Sigmoid colon (tissue), 7 donors: ENCODE results near the gene ZNF296. TPM values are rescaled to one million over a fixed set of nuclear protein-coding genes. Genes with fewer than 3 reads are reported as not detected.

ENCODE experiments used
- DNase-seq: peaks from one replicate; pipeline ENCODE4 v3.0.0-alpha.2; 2019
- H3K27ac ChIP-seq, 4 donors: fragments of 200-600 bp; sonication (generic); one replicate each; pipeline ENCODE4 v1.5.1; 2016 to 2019; ENCODE audit warnings: mild to moderate bottlenecking in 1 of 4
- H3K27me3 ChIP-seq, 3 donors: fragments of 200-600 bp; sonication (generic); one replicate each; pipeline ENCODE4 v1.5.1; 2019; ENCODE audit warnings: mild to moderate bottlenecking in 1 of 3
- H3K36me3 ChIP-seq, 4 donors: fragments of 200-600 bp; sonication (generic); one replicate each; pipeline ENCODE4 v1.5.1; 2016 to 2019
- H3K4me1 ChIP-seq, 4 donors: fragments of 200-600 bp; sonication (generic); one replicate each; pipeline ENCODE4 v1.5.1; 2017 to 2019
- H3K4me3 ChIP-seq, 4 donors: fragments of 200-600 bp; sonication (generic); one replicate each; pipeline ENCODE4 v1.5.1; 2017 to 2019; ENCODE audit warnings: mild to moderate bottlenecking in 2 of 4, moderate library complexity in 1 of 4
- H3K9me3 ChIP-seq, 4 donors: fragments of 200-600 bp in 3 of 4; sonication (generic) in 3 of 4; one replicate each; pipeline versions ENCODE4 v1.5.1 to v1.6.1; 2013 to 2019
- CTCF ChIP-seq, 4 experiments: fragments of 450-650 bp in 3 of 4; fragments of 200-600 bp in 1 of 4; IDR thresholded peaks; one replicate each; pipeline ENCODE4 v1.5.1; 2016 to 2019; ENCODE audit warnings: antibody characterized with exemption in 4 of 4, mild to moderate bottlenecking in 3 of 4, moderate library complexity in 2 of 4
- EP300 ChIP-seq, 4 donors: sonication (generic); formaldehyde crosslinking; IDR thresholded peaks; one replicate each; pipeline ENCODE4 v1.6.1; 2017; ENCODE audit warnings: antibody characterized with exemption in 4 of 4
- POLR2A ChIP-seq, 2 donors: fragments of 450-650 bp; IDR thresholded peaks; one replicate each; pipeline ENCODE4 v1.6.1; 2016; ENCODE audit warnings: antibody characterized with exemption in 2 of 2, mild to moderate bottlenecking in 2 of 2, moderate library complexity in 2 of 2
- POLR2AphosphoS5 ChIP-seq, 4 donors: sonication (generic); formaldehyde crosslinking; IDR thresholded peaks; one replicate each; pipeline ENCODE4 v1.6.1; 2017; ENCODE audit warnings: antibody characterized with exemption in 4 of 4
- WGBS, 2 donors: extraction: QIAGEN DNeasy Blood & Tissue Kit; methylation state at CpG; one replicate each; pipeline ENCODE4 v1.1.7; 2013; 5-methylcytosine and 5-hydroxymethylcytosine counted together
- intact Hi-C: fragments of 100-400 bp; cut with DNase I; formaldehyde crosslinking; loops from one replicate; pipeline ENCODE4 v1.15.1; 2023
- polyA plus RNA-seq, 3 donors: library from polyadenylated mRNA; stranded (reverse); fragments of 200-250 nt; gene quantifications; one replicate each; pipeline ENCODE4 v1.2.3, GENCODE V29; 2013
- total RNA-seq, 4 donors: library from RNA; depleted of rRNA; stranded (reverse); fragments of >200 nt; gene quantifications; one replicate each; pipeline ENCODE4 v1.1.0, GENCODE V29; 2016
- donor health status: healthy with polysubstance abuse.
- donor health status: Bipolar disorder and iron deficiency.
- donor health status: healthy.

ZNF296 gene
- total and polyA plus RNA-seq, 7 donors = 0.41 to 5.4 (median 2.8) TPM; not detected in 2

DNA sequence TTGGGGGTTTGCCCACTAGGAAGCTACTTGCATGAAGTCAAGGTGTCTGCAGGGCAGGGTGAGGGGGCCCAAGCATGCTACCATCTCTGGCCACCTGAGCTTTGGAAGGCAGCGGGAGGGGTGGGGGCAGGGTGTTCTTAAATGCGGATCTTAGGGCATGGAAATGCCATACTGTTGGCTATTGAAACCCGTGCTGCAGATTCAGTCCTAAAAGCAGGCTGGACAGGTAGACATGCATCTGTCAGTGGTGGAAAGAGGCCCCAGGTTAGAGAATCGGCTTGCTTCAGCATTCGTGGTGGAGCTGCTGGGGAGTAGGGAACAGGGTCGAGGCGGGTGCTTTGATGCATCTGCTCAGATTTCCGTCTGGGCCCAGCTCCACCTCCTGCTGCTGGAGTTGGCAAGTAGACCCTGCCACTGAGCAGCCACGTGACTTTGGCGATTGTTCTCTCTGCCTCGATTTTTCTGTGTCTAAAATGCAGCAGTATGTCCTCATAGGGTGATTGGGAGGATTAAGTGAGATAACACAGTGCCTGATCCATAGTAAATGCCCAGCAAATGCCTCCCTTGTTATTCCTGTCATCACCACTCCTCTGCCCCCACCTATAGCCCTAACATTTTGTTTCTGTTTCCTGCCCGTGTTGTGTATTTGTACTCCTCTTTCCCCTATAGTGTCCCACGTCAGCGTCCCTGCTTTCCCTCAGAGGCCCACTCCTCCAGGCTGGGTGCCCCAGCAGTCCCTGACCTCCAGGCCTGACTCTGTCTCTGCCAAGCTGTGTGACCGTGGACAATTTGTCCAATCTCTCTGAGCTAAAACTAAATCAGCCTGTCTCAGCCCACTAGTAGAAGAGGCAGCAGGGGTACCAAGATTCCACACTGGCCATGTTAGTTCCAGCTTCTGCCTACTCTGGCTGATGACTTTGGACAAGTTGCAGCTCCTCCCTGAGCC, 22.5 kb upstream of the ZNF296 start:
- Histone ChIP-seq H3K4me1 (peaks cover 0 to 80% (median 72%) of the 10 kb centered on the region in 4 donors), H3K27ac (peak overlapping the region in 2 of 4 donors; percentile 40 to 62), H3K9me3 (no peaks in the 10 kb centered on the region), H3K4me3 (no peak overlapping the region), H3K27me3 (no peaks in the 10 kb centered on the region), H3K36me3 (no peaks in the 10 kb centered on the region)
- no peak for TF ChIP-seq CTCF (IDR thresholded peaks at IDR 0.05)
- no peak for TF ChIP-seq EP300 (IDR thresholded peaks at IDR 0.05)
- no peak for TF ChIP-seq POLR2A (IDR thresholded peaks at IDR 0.05)
- no peak for TF ChIP-seq POLR2AphosphoS5 (IDR thresholded peaks at IDR 0.05)
- no peak for DNase-seq
- WGBS, 2 donors = 69 to 70% methylated on average over 15 of the region's 15 CpGs
- intact Hi-C loops = no loop called here

DNA sequence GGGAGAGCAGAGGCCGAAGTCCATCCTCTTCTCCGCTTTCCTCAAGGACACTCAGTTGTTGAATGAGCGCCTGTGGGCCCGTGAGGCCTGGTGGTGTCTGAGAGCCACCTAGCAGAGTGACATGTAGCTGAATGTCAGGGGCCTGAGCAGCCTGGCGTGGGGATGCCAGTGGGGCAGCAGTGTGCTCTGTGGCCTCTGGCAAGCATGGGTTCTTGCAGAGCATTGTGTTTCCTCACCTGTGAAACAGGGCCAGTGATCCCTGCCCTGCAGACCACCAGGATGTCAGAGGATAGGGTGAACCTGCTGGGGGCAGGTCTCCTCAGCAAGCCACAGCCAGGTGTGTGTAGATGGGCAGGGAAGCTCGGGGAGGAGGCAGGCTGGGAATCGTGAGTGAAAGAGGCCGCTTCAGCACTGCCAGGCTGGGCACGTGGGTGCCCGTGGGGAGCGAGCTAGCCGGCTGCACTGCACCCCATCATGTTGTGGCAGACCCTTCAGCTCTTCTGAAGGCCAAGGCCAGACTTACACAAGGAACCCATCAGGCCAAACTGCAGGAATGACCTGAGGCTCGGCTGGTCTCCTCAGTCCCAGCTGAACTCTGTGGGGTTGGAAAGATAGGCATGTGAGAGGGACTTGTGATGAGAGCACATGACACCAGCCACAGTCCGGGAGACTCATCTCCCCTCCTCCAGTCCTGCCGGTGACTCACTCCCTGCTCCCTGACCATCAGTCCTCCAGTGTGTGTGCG, 21.7 kb upstream of the ZNF296 start:
- TF ChIP-seq EP300 (IDR thresholded peaks at IDR 0.05) (no peak), POLR2AphosphoS5 (IDR thresholded peaks at IDR 0.05) (peak in 1 of 4 donors; percentile 56)
- intact Hi-C loops = no loop called here

GRCh38 chr19:45097450-45097775, 21.1 kb upstream of the ZNF296 start:
- Histone ChIP-seq H3K27me3 (no peaks in the 10 kb centered on the region), H3K4me1 (peaks cover 0 to 71% (median 64%) of the 10 kb centered on the region in 4 donors), H3K4me3 (no peak overlapping the region), H3K27ac (peak overlapping the region in 3 of 4 donors; percentile 40 to 62 (median 44)), H3K36me3 (no peaks in the 10 kb centered on the region), H3K9me3 (no peaks in the 10 kb centered on the region)
- TF ChIP-seq POLR2AphosphoS5 (IDR thresholded peaks at IDR 0.05) (no peak), EP300 (IDR thresholded peaks at IDR 0.05) (no peak), CTCF (IDR thresholded peaks at IDR 0.05) (no peak), POLR2A (IDR thresholded peaks at IDR 0.05) (no peak)
- WGBS, 2 donors = 81 to 88% methylated on average over 7 of the region's 7 CpGs
- no peak for DNase-seq
- intact Hi-C loops = no loop called here

More for the DNA sequence above, 21.7 kb upstream of the ZNF296 start:
- Histone ChIP-seq H3K27me3 (no peaks in the 10 kb centered on the region), H3K36me3 (no peaks in the 10 kb centered on the region), H3K4me1 (peaks cover 0 to 76% (median 68%) of the 10 kb centered on the region in 4 donors), H3K9me3 (no peaks in the 10 kb centered on the region), H3K4me3 (no peak overlapping the region), H3K27ac (peak overlapping the region; percentile 40 to 62 (median 42))
- peak; percentile 85 for DNase-seq
- 70 to 80% methylated on average over 16 of the region's 16 CpGs for WGBS, 2 donors

DNA sequence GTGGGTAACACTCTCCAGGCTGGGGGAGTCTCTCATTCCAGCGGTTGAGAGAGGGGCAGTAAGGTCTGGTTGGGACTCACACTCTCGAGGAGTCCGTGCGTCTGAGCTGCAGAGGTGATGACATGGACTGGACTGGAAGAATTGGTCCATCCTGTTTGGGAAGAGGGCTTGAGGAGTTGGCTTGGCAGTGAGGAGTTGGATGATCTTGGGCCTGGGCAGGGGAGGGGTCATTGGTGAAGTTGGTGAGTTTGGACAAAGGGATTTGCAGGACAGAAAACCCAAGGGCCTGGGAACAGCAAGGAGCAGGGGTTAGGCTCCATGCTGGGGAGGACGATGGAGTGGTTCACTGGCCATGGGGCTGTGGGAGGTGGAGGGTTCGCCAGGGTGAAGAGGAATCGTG, 20.4 kb upstream of the ZNF296 start:
- Histone ChIP-seq H3K27ac (no peak overlapping the region), H3K9me3 (no peaks in the 10 kb centered on the region), H3K4me3 (no peak overlapping the region), H3K27me3 (no peaks in the 10 kb centered on the region), H3K4me1 (peaks cover 0 to 77% (median 65%) of the 10 kb centered on the region in 4 donors), H3K36me3 (no peaks in the 10 kb centered on the region)
- WGBS, 2 donors = 90 to 92% methylated on average over 7 of the region's 7 CpGs
- no peak for TF ChIP-seq EP300 (IDR thresholded peaks at IDR 0.05)
- intact Hi-C loops = no loop called here
- no peak for DNase-seq

DNA sequence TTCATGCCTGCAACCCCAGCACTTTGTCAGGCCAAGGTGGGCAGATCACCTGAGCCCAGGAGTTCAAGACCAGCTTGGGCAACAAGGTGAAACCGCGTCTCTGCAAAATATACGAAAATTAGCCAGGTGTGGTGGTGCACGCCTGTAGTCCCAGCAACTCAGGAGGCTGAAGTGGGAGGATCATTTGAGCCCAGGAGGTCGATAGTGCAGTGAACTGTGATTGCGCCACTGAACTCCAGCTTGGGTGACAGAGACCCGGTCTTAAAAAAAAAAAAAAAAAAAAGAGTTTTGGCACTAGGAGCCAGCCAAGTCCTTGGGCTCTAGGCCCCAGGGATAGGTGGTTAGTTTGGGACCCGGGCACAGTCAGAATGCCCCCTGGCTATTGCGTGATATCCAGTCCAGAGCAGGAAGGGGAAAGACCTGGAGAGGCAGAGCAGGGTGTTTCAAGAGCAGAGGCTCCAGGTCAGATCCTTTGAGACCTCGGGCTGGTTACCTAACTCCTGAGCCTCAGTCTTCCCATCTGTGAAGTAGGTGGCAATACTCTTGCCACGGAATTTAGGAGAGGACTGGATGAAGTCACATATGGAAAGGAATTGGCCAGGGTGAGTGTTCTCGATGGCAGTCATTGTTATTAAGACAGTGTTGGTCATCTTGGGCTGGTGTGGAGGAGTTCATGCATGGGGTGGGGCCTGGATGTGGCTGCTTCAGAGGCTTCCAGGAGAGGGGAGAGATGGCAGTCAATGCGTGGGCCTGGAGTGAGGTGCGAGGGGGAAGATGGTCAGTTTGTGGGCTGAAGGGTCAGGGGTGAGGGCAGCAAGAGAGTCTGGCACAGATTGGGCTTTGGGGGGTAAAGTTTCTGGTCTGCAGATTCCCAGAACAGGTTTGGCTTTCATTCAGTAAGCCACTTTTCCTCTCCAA, 19.5 kb upstream of the ZNF296 start:
- H3K4me3 ChIP-seq = no peak overlapping the region
- intact Hi-C loops = no loop called here
- TF ChIP-seq EP300 (IDR thresholded peaks at IDR 0.05) = no peak
- no peak for TF ChIP-seq POLR2AphosphoS5 (IDR thresholded peaks at IDR 0.05)
- no peak for TF ChIP-seq CTCF (IDR thresholded peaks at IDR 0.05)
- H3K27ac ChIP-seq = no peak overlapping the region
- 89 to 93% methylated on average over 14 of the region's 14 CpGs for WGBS, 2 donors
- H3K4me1 ChIP-seq = peaks cover 0 to 83% (median 70%) of the 10 kb centered on the region in 4 donors
- H3K27me3 ChIP-seq = no peaks in the 10 kb centered on the region
- no peak for DNase-seq
- H3K36me3 ChIP-seq = no peaks in the 10 kb centered on the region
- no peaks in the 10 kb centered on the region for H3K9me3 ChIP-seq
